OCI-LY3 (cell line): ENCODE data around the gene TIMM21.

Source experiments
- H2AFZ ChIP-seq: fragments of 200-600, 300-600 bp; shearing (Covaris generic); 2 replicates; pipeline ENCODE4 v1.6.0; 2014; ENCODE audit warnings: antibody characterized with exemption, low read depth, low read length
- H3K27ac ChIP-seq: fragments of 200-600, 300-600 bp; sonication (generic); 2 replicates; pipeline ENCODE4 v1.5.1; 2014; ENCODE audit warnings: mild to moderate bottlenecking, low read length, moderate library complexity, mixed read lengths
- H3K27me3 ChIP-seq: fragments of 200-600, 300-600 bp; sonication (generic); 2 replicates; pipeline ENCODE4 v1.6.1; 2014; ENCODE audit warnings: low read depth, low read length, mixed read lengths
- H3K36me3 ChIP-seq: fragments of 200-600, 300-600 bp; sonication (generic); replicated peaks from 2 replicates; pipeline ENCODE3; 2014; ENCODE audit warnings: low read depth, low read length, mixed read lengths
- H3K4me1 ChIP-seq: fragments of 300-600, 200-600 bp; sonication (generic); 2 replicates; pipeline ENCODE4 v1.6.1; 2014; ENCODE audit warnings: low read length, mixed read lengths
- H3K4me2 ChIP-seq: fragments of 200-600, 300-600 bp; sonication (generic); 2 replicates; pipeline ENCODE4 v1.6.1; 2014; ENCODE audit warnings: low read length, mixed read lengths
- H3K4me3 ChIP-seq: fragments of 300-600, 200-600 bp; sonication (generic); 2 replicates; pipeline ENCODE4 v1.5.1; 2014; ENCODE audit warnings: antibody characterized with exemption, mild to moderate bottlenecking, low read length, moderate library complexity
- H3K79me2 ChIP-seq: fragments of 300-600, 200-600 bp; shearing (Covaris generic); 2 replicates; pipeline ENCODE4 v1.6.1; 2014; ENCODE audit warnings: mild to moderate bottlenecking, low read length, mixed read lengths
- H3K9ac ChIP-seq: fragments of 300-600, 200-600 bp; shearing (Covaris generic); 2 replicates; pipeline ENCODE4 v1.6.0; 2014; ENCODE audit warnings: mild to moderate bottlenecking, low read length, moderate library complexity
- H3K9me3 ChIP-seq: fragments of 200-600, 300-600 bp; shearing (Covaris generic); 2 replicates; pipeline ENCODE4 v1.6.1; 2014; ENCODE audit warnings: low read length, mixed read lengths; ENCODE audit not compliant: insufficient read depth
- H4K20me1 ChIP-seq: fragments of 200-600, 300-600 bp; sonication (generic); 2 replicates; pipeline ENCODE4 v1.6.1; 2016; ENCODE audit warnings: low read length, mixed read lengths; ENCODE audit not compliant: insufficient read depth
- CTCF ChIP-seq: fragments of 200-600, 300-600 bp; sonication (generic); IDR thresholded peaks from 2 replicates; pipeline ENCODE4 v1.5.1; 2014; ENCODE audit warnings: antibody characterized with exemption, low read length, low read depth
- EZH2phosphoT487 ChIP-seq: fragments of 200-600 bp; shearing (Covaris generic); IDR thresholded peaks from 2 replicates; pipeline ENCODE4 v1.6.1; 2018; ENCODE audit warnings: antibody characterized with exemption, mixed run types, low read depth

The TIMM21 gene

GRCh38 chr18:74178884-74179283 is 30.6 kb downstream of the TIMM21 start:
- H3K4me3 ChIP-seq = no peak overlapping the region
- H3K4me2 ChIP-seq = no peak overlapping the region
- no peak for TF ChIP-seq EZH2phosphoT487
- no peak for TF ChIP-seq CTCF
- no peak overlapping the region for H2AFZ ChIP-seq
- H3K9ac ChIP-seq = no peak overlapping the region
- H3K4me1 ChIP-seq = peaks cover 7% of the 10 kb centered on the region
- H3K36me3 ChIP-seq = no peaks in the 10 kb centered on the region
- no peaks in the 10 kb centered on the region for H3K9me3 ChIP-seq
- no peaks in the 10 kb centered on the region for H4K20me1 ChIP-seq
- peaks cover 33% of the 10 kb centered on the region for H3K27me3 ChIP-seq
- H3K79me2 ChIP-seq = no peaks in the 10 kb centered on the region
- H3K27ac ChIP-seq = no peak overlapping the region

GRCh38 chr18:74179623-74180199 is 31.4 kb downstream of the TIMM21 start:
- H3K4me2 ChIP-seq = no peak overlapping the region
- peaks cover 39% of the 10 kb centered on the region for H3K27me3 ChIP-seq
- H3K79me2 ChIP-seq = no peaks in the 10 kb centered on the region

GRCh38 chr18:74182335-74182734 is 34.0 kb downstream of the TIMM21 start:
- Histone ChIP-seq H3K79me2 (no peaks in the 10 kb centered on the region), H3K4me2 (no peak overlapping the region), H3K36me3 (no peaks in the 10 kb centered on the region), H4K20me1 (no peaks in the 10 kb centered on the region), H2AFZ (no peak overlapping the region), H3K4me1 (peaks cover 6% of the 10 kb centered on the region), H3K9ac (no peak overlapping the region), H3K4me3 (no peak overlapping the region), H3K27me3 (peaks cover 29% of the 10 kb centered on the region), H3K27ac (no peak overlapping the region), H3K9me3 (no peaks in the 10 kb centered on the region)
- TF ChIP-seq CTCF (no peak), EZH2phosphoT487 (no peak)

More at GRCh38 chr18:74179623-74180199, 31.4 kb downstream of the TIMM21 start:
- no peak for TF ChIP-seq EZH2phosphoT487
- no peak for TF ChIP-seq CTCF
- Histone ChIP-seq H4K20me1 (no peaks in the 10 kb centered on the region), H3K4me1 (peaks cover 7% of the 10 kb centered on the region), H3K9ac (no peak overlapping the region), H3K27ac (no peak overlapping the region), H3K36me3 (no peaks in the 10 kb centered on the region), H2AFZ (no peak overlapping the region), H3K4me3 (no peak overlapping the region), H3K9me3 (no peaks in the 10 kb centered on the region)

- Histone ChIP-seq H2AFZ (no peak overlapping the region), H3K4me1 (no peaks in the 10 kb centered on the region), H3K9ac (no peak overlapping the region), H3K4me2 (no peak overlapping the region), H3K79me2 (no peaks in the 10 kb centered on the region), H3K4me3 (no peak overlapping the region), H3K27ac (no peak overlapping the region), H3K27me3 (peaks cover 26% of the 10 kb centered on the region), H4K20me1 (no peaks in the 10 kb centered on the region), H3K9me3 (no peaks in the 10 kb centered on the region), H3K36me3 (no peaks in the 10 kb centered on the region)
- no peak for TF ChIP-seq CTCF
- no peak for TF ChIP-seq EZH2phosphoT487
These were observed 34.8 kb downstream of the TIMM21 start for GRCh38 chr18:74183130-74183529.
